Globus pallidus (tissue), 1 donor: Measurements from ENCODE around the gene GTPBP2.
"Not testable (repeated sequence)": the region's sequence is repeated elsewhere in the genome, so short reads cannot be mapped to it uniquely, and the experiment has no call there.

Experiments
- DNase-seq: peaks from one replicate; pipeline ENCODE4 v3.0.0-alpha.2; 2015; ENCODE audit warnings: low spot score

GTPBP2 gene

GRCh38 chr6:43623880-43624785, 4.9 kb downstream of the GTPBP2 start:
- no peak for DNase-seq

- no peak for DNase-seq
These were observed 6.5 kb downstream of the GTPBP2 start for GRCh38 chr6:43622541-43622940.

- no peak for DNase-seq
These were observed 7.3 kb downstream of the GTPBP2 start for GRCh38 chr6:43621836-43622180.

GRCh38 chr6:43621078-43621835, 7.8 kb downstream of the GTPBP2 start:
- no peak for DNase-seq

- no peak for DNase-seq
These were observed 12.2 kb downstream of the GTPBP2 start for GRCh38 chr6:43616725-43617472.

GRCh38 chr6:43614396-43614730, 14.7 kb downstream of the GTPBP2 start:
- no peak for DNase-seq

- no peak for DNase-seq
These were observed 15.2 kb downstream of the GTPBP2 start for GRCh38 chr6:43613721-43614395.

- no peak for DNase-seq
These were observed 18.6 kb downstream of the GTPBP2 start for GRCh38 chr6:43610431-43610830.

- no peak for DNase-seq
These were observed 19.7 kb downstream of the GTPBP2 start for GRCh38 chr6:43609402-43609801.

- DNase-seq: no peak
These were observed 20.3 kb downstream of the GTPBP2 start for GRCh38 chr6:43608807-43609206.

- DNase-seq: peak; percentile 73
These were observed 20.7 kb downstream of the GTPBP2 start for GRCh38 chr6:43608310-43608763.

- DNase-seq: no peak
These were observed 23.0 kb downstream of the GTPBP2 start for GRCh38 chr6:43606019-43606418.

- DNase-seq: no peak
These were observed 24.9 kb downstream of the GTPBP2 start for GRCh38 chr6:43604174-43604573.

GRCh38 chr6:43600595-43600994, 28.5 kb downstream of the GTPBP2 start:
- no peak for DNase-seq

- no peak for DNase-seq
These were observed 35.1 kb downstream of the GTPBP2 start for GRCh38 chr6:43593938-43594337.

GRCh38 chr6:43589564-43589963, 39.5 kb downstream of the GTPBP2 start:
- not testable (repeated sequence) for DNase-seq

GRCh38 chr6:43588194-43588593, 40.9 kb downstream of the GTPBP2 start:
- no peak for DNase-seq

- DNase-seq: no peak
These were observed 44.0 kb downstream of the GTPBP2 start for GRCh38 chr6:43584892-43585570.

GRCh38 chr6:43582911-43583310, 46.2 kb downstream of the GTPBP2 start:
- no peak for DNase-seq

- DNase-seq: no peak
These were observed 49.9 kb downstream of the GTPBP2 start for GRCh38 chr6:43579171-43579570.

- no peak for DNase-seq
These were observed 50.3 kb downstream of the GTPBP2 start for GRCh38 chr6:43578748-43579147.
